Effector memory CD4-positive, alpha-beta T cell (primary cell): ENCODE measurements around the gene SLC35B3.

Source experiments
- DNase-seq, 3 donors: peaks; one replicate each; pipeline ENCODE4 v3.0.0-alpha.2; 2020
- H3K27ac ChIP-seq: 2 replicates; pipeline ENCODE4 v1.7.0; 2013; ENCODE audit warnings: mild to moderate bottlenecking, low read length, moderate library complexity; ENCODE audit not compliant: insufficient read depth, poor library complexity, severe bottlenecking
- H3K27me3 ChIP-seq: replicated peaks from 2 replicates; pipeline ENCODE4 v1.7.0; 2013; ENCODE audit warnings: mild to moderate bottlenecking, low read length; ENCODE audit not compliant: insufficient read depth, control insufficient read depth, poor library complexity, severe bottlenecking
- H3K36me3 ChIP-seq: 2 replicates; pipeline ENCODE4 v1.7.0; 2013; ENCODE audit warnings: mild to moderate bottlenecking, low read length, moderate library complexity; ENCODE audit not compliant: control insufficient read depth, insufficient read depth
- H3K4me1 ChIP-seq: 2 replicates; pipeline ENCODE4 v1.7.0; 2013; ENCODE audit warnings: low read length, mild to moderate bottlenecking; ENCODE audit not compliant: control insufficient read depth, insufficient read depth, poor library complexity, severe bottlenecking
- H3K4me3 ChIP-seq: 2 replicates; pipeline ENCODE4 v1.7.0; 2013; ENCODE audit warnings: low read length, low read depth, mild to moderate bottlenecking; ENCODE audit not compliant: insufficient read depth, poor library complexity, severe bottlenecking
- H3K9me3 ChIP-seq: 2 replicates; pipeline ENCODE4 v1.7.0; 2013; ENCODE audit warnings: mild to moderate bottlenecking, low read length, moderate library complexity; ENCODE audit not compliant: control insufficient read depth

Gene SLC35B3

DNA sequence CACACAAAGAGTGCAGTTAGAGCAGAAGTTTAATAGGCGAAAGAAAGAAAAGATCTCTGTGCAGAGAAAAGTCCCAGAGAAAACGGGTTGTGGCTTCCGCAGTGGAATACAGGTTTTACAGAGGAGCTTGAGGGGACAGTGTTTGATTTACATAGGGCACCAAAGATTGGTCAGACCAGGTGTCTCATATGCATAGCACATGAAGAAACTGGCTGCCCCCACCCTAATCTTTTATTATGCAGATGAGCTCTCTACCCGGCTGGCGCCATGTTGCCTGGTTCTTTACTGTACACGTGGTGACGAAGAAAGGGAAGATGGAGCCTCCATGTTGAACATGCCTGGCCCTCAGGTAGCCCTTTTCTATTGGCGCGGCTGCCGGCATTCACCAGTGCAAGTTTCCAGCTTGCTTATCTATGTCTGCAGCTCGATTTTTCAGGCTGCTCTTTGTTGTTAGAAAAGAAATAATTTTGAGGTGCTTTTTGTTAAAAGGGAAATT, 47.4 kb downstream of the SLC35B3 start:
- no peaks in the 10 kb centered on the region for H3K27me3 ChIP-seq
- H3K9me3 ChIP-seq = no peaks in the 10 kb centered on the region
- H3K4me1 ChIP-seq = no peaks in the 10 kb centered on the region
- no peak overlapping the region for H3K27ac ChIP-seq
- DNase-seq = no peak
- no peak overlapping the region for H3K4me3 ChIP-seq
- H3K36me3 ChIP-seq = no peaks in the 10 kb centered on the region

DNA sequence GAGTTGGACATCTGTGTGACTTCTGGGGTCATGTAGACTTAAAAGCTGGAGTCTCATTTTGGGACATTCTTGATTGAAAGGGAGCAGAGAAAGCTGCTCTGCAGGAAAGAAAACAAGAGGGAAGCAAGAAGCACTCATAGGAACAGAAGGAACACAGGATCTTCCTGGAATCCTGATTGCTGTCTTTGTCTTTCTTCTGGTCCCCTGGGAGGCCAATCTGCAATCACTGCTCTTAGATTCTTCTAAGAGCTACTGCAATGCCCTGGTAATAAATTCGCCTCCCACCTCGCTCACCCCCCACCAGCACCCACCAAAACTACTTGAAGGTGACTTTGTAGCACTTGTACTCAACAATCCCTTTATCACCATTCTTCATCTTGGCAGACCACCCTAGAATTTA, 51.8 kb downstream of the SLC35B3 start:
- Histone ChIP-seq H3K27ac (no peak overlapping the region), H3K9me3 (no peaks in the 10 kb centered on the region), H3K4me3 (no peak overlapping the region), H3K27me3 (no peaks in the 10 kb centered on the region), H3K4me1 (no peaks in the 10 kb centered on the region), H3K36me3 (no peaks in the 10 kb centered on the region)
- DNase-seq = no peak

DNA sequence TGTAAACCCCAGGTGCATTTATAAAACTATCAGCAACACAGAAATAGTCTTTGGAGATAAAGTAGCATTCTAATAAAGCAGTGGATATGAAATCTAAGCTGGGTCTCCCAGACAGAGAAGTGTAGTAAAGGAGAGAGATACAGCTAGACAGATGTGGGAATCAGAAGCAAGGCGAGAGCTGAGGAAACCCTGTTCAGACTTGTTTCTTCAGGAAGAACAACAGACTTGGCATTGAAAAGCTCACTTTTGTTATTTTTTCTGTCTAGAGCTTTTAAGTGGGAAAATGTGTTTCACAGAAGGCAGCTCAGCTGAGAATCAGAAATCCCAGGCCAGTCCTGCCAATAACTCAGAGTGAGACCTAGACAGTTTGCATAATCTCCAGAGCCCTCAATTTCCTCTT, 52.9 kb downstream of the SLC35B3 start:
- no peaks in the 10 kb centered on the region for H3K4me1 ChIP-seq
- no peaks in the 10 kb centered on the region for H3K27me3 ChIP-seq
- H3K9me3 ChIP-seq = no peaks in the 10 kb centered on the region
- DNase-seq = no peak
- H3K4me3 ChIP-seq = no peak overlapping the region
- no peak overlapping the region for H3K27ac ChIP-seq
- no peaks in the 10 kb centered on the region for H3K36me3 ChIP-seq

DNA sequence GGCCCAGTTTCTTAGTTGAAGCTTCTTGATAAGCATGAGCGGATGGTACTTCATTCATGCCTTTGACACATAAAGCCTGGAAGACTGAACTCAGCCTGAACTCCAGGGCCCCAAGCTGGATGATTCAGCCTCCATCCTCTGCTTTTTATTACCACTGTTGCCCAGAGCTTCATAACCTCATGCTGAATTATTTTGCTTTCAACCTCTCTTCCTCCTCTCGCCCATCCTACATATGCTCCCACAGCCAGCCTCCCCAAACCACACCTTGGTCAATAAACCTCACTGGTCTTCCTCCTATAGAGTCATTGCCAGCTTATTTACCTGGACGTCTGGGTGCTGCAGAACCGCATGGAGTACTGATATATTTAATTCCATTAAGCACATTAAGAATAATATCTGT, 59.4 kb downstream of the SLC35B3 start:
- Histone ChIP-seq H3K4me3 (no peak overlapping the region), H3K4me1 (no peaks in the 10 kb centered on the region), H3K27ac (no peak overlapping the region), H3K9me3 (no peaks in the 10 kb centered on the region), H3K36me3 (no peaks in the 10 kb centered on the region), H3K27me3 (no peaks in the 10 kb centered on the region)
- no peak for DNase-seq
